ENCODE data around the gene EZH1. TPM values are rescaled to one million over a fixed set of nuclear protein-coding genes. Genes with fewer than 3 reads are reported as not detected.

Gene EZH1
- total and polyA plus RNA-seq, 10 of the 15 experiments (the other 5 are each of a cell fraction or from before 2014, with no cell fraction given): 6.1 to 43.3 (median 16.8) TPM

GRCh38 chr17:42677012-42677857 is 67.6 kb downstream of the EZH1 start (continued):
- TF ChIP-seq SMC3 (IDR thresholded peaks at IDR 0.05; ENCODE audit: borderline replicate concordance, low read length) (no peak), IRF5 (IDR thresholded peaks at IDR 0.05; ENCODE audit: borderline replicate concordance) (no peak), SRF (IDR thresholded peaks at IDR 0.05; ENCODE audit: low read depth in 2 of 2, low read length in 2 of 2) (no peak), SMARCA5 (IDR thresholded peaks at IDR 0.05) (no peak), E2F8 (IDR thresholded peaks at IDR 0.05; ENCODE audit: low read depth, partially characterized antibody) (no peak), HDAC6 (IDR thresholded peaks at IDR 0.05; ENCODE audit: unreplicated experiment) (no peak), MYC (IDR thresholded peaks at IDR 0.05; ENCODE audit: insufficient read depth, insufficient read length, insufficient replicate concordance, low read length, severe bottlenecking) (no peak), GABPA (IDR thresholded peaks at IDR 0.05; ENCODE audit: low read depth) (no peak), NFXL1 (IDR thresholded peaks at IDR 0.05; ENCODE audit: borderline replicate concordance) (no peak), NRF1 (conservative IDR thresholded peaks at IDR 0.05; ENCODE audit: low read depth, low read length) (no peak; the same call in 1 of the 2 replicates), ZBTB33 (IDR thresholded peaks at IDR 0.05) (no peak), CBX5 (IDR thresholded peaks at IDR 0.05; ENCODE audit: low read depth) (no peak), RBBP5 (conservative IDR thresholded peaks at IDR 0.05) (no peak), ZNF384 (IDR thresholded peaks at IDR 0.05; ENCODE audit: borderline replicate concordance, low read depth, low read length) (no peak; the same call in 1 of the 2 replicates), SMAD5 (IDR thresholded peaks at IDR 0.05; ENCODE audit: low read depth) (no peak), HCFC1 (IDR thresholded peaks at IDR 0.05; ENCODE audit: low read length) (no peak), CUX1 (IDR thresholded peaks at IDR 0.05; ENCODE audit: insufficient replicate concordance, low read depth, low read length) (no peak), HDGF (IDR thresholded peaks at IDR 0.05) (peak; percentile 27; the same call in 1 of the 2 replicates), CBX3 (IDR thresholded peaks at IDR 0.05; ENCODE audit: borderline replicate concordance, low read depth) (no peak)

Data from GM12878 (cell line).